Gastroesophageal sphincter (tissue), 4 donors: Measurements from ENCODE around the gene B4GALT2. TPM values are rescaled to one million over a fixed set of nuclear protein-coding genes. Genes with fewer than 3 reads are reported as not detected.

Experiments
- ATAC-seq: fragments of 150-250 bp; one replicate; pipeline ENCODE4 v1.9.1; 2016; ENCODE audit warnings: mild to moderate bottlenecking, moderate library complexity
- H3K27ac ChIP-seq, 4 donors: fragments of 200-600 bp; sonication (generic) in 3 of 4; 1 replicate in 3 of 4; 2 replicates in 1 of 4; pipeline ENCODE4 v1.5.1; 2016 to 2019
- H3K27me3 ChIP-seq: fragments of 200-600 bp; sonication (generic); one replicate; pipeline ENCODE4 v1.5.1; 2019
- H3K36me3 ChIP-seq, 2 donors: fragments of 200-600 bp; sonication (generic); one replicate each; pipeline ENCODE4 v1.5.1; 2019; ENCODE audit warnings: control low read depth in 1 of 2
- H3K4me1 ChIP-seq, 3 donors: fragments of 200-600 bp; sonication (generic); 1 replicate in 2 of 3; 2 replicates in 1 of 3; pipeline ENCODE4 v1.5.1; 2016 to 2019; ENCODE audit warnings: control low read depth in 2 of 3
- H3K4me3 ChIP-seq, 2 donors: fragments of 200-600 bp; sonication (generic); one replicate each; pipeline ENCODE4 v1.5.1; 2019; ENCODE audit warnings: mild to moderate bottlenecking in 1 of 2, moderate library complexity in 1 of 2
- H3K9me3 ChIP-seq, 3 donors: fragments of 200-600 bp; sonication (generic); one replicate each; pipeline ENCODE4 v1.5.1; 2017 to 2019; ENCODE audit warnings: control low read depth in 2 of 3
- CTCF ChIP-seq, 4 experiments: fragments of 200-600 bp in 2 of 4; fragments of 450-650 bp in 2 of 4; sonication (generic) in 1 of 4; IDR thresholded peaks; one replicate each; pipeline ENCODE4 v1.5.1; 2017 to 2019; ENCODE audit warnings: antibody characterized with exemption in 4 of 4, mild to moderate bottlenecking in 2 of 4, moderate library complexity in 2 of 4
- EP300 ChIP-seq: sonication (generic); formaldehyde crosslinking; IDR thresholded peaks from one replicate; pipeline ENCODE4 v1.6.1; 2017; ENCODE audit warnings: antibody characterized with exemption, mild to moderate bottlenecking
- POLR2A ChIP-seq, 2 donors: fragments of 450-650 bp; IDR thresholded peaks; one replicate each; pipeline ENCODE4 v1.6.1; 2017; ENCODE audit warnings: antibody characterized with exemption in 2 of 2, mild to moderate bottlenecking in 2 of 2, moderate library complexity in 1 of 2
- POLR2AphosphoS5 ChIP-seq: sonication (generic); formaldehyde crosslinking; IDR thresholded peaks from one replicate; pipeline ENCODE4 v1.6.1; 2017; ENCODE audit warnings: antibody characterized with exemption
- WGBS, 2 donors: methylation state at CpG; one replicate each; pipeline ENCODE4 v1.1.5; 2018; ENCODE audit warnings: low coverage in 1 of 2; 5-methylcytosine and 5-hydroxymethylcytosine counted together
- total RNA-seq, 4 donors: library from RNA; depleted of rRNA; stranded (reverse); fragments of >200 nt; gene quantifications; one replicate each; pipeline ENCODE4 v1.1.0, GENCODE V29; 2016

The B4GALT2 gene
- total RNA-seq, 4 donors from 2014 or later = 34.4 to 129 (median 37.6) TPM

DNA sequence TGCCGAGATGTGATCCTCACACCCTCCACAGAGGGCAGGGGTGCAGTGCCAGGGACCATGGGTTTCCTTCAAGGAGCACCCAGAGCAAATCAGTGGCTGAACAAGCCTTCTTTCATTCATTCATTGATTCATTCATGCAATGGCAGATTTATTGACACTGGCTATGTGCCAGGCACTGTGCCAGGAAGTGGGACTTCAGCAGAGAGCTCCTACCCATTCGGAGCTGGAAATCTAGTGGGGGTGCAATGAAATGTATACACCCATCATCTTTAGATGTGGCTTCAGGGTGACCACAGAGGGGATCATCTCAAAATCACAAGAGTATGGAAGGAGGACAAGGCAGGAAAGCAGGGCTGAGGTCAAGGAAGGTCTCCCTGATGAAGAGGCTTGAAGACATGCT, 33.4 kb downstream of the B4GALT2 start:
- peaks cover 0 to 26% (median 4%) of the 10 kb centered on the region in 3 donors for H3K4me1 ChIP-seq
- WGBS, 2 donors = no CpG with 5 or more reads among the region's 2 CpGs
- no peak overlapping the region for H3K4me3 ChIP-seq
- H3K36me3 ChIP-seq = peaks cover 0 to 13% of the 10 kb centered on the region in 2 donors
- H3K27ac ChIP-seq = no peak overlapping the region
- H3K27me3 ChIP-seq = no peaks in the 10 kb centered on the region
- H3K9me3 ChIP-seq = no peaks in the 10 kb centered on the region
- no peak for ATAC-seq
- TF ChIP-seq POLR2A (IDR thresholded peaks at IDR 0.05) (no peak), CTCF (IDR thresholded peaks at IDR 0.05) (no peak), EP300 (no peak), POLR2AphosphoS5 (no peak)

DNA sequence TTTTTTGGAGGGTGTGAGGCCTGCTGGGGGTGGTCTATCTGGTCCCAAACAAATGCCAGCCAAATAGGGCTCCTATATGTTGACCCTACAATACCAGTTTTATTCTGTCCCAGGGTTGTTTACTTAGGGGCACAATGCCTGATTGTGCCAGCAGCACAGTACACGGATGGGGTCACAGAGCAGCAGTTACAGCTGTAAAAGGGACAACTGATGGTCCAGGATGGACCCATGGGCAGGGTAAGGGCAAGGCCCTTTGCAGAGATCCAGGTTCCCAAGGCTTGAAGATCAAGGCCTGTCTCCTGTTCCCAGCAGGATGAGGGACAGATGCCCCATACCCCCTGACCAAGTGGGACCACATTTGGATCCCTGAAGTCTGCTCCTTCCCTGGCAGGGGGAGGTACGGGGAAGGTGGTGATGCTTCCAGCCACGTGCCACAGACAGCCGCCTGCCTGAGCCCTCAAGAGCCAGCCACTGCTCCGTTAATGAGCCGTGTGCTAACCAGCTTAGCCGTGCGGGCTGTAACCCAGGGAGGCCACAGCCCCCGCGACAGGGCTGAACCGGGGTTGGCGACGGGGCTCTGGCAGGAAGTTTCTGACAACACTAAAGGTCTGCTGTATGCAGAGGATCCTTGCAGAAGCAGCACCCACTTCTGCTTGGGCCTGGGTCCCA, 34.1 kb downstream of the B4GALT2 start:
- no peaks in the 10 kb centered on the region for H3K9me3 ChIP-seq
- H3K36me3 ChIP-seq = peaks cover 0 to 19% of the 10 kb centered on the region in 2 donors
- no peak for ATAC-seq
- no CpG with 5 or more reads among the region's 13 CpGs for WGBS, 2 donors
- TF ChIP-seq CTCF (IDR thresholded peaks at IDR 0.05) (no peak), POLR2A (IDR thresholded peaks at IDR 0.05) (no peak)
- H3K27me3 ChIP-seq = no peaks in the 10 kb centered on the region
- H3K4me3 ChIP-seq = no peak overlapping the region
- no peak overlapping the region for H3K27ac ChIP-seq
- H3K4me1 ChIP-seq = peaks cover 0 to 26% (median 4%) of the 10 kb centered on the region in 3 donors

DNA sequence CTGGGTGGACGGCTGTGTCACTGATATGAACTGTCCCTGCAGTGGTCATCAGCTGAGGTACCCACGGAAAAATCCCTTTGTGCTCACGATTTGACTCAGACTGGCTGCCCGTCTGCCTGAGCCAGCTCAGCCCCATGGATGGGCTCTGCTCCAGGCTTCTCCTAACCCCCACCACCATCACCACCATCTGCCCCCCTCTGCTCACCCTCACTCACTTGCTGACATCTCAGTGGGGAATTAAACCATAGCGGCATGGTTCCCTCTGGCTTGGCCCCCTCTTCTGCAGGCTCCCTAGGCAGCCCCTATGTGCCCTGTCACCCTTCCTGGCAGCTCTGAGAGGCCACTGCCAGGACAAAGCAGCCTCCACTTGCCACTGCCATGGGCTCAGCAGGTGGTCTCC, 34.9 kb downstream of the B4GALT2 start:
- TF ChIP-seq POLR2AphosphoS5 (no peak), CTCF (IDR thresholded peaks at IDR 0.05) (no peak), POLR2A (IDR thresholded peaks at IDR 0.05) (no peak), EP300 (no peak)
- WGBS, 2 donors = 78 to 91% methylated on average over 4 of the region's 5 CpGs
- Histone ChIP-seq H3K9me3 (no peaks in the 10 kb centered on the region), H3K36me3 (peaks cover 0 to 18% of the 10 kb centered on the region in 2 donors), H3K4me3 (no peak overlapping the region), H3K27ac (no peak overlapping the region), H3K4me1 (peaks cover 0 to 26% (median 4%) of the 10 kb centered on the region in 3 donors), H3K27me3 (no peaks in the 10 kb centered on the region)
- ATAC-seq = no peak

DNA sequence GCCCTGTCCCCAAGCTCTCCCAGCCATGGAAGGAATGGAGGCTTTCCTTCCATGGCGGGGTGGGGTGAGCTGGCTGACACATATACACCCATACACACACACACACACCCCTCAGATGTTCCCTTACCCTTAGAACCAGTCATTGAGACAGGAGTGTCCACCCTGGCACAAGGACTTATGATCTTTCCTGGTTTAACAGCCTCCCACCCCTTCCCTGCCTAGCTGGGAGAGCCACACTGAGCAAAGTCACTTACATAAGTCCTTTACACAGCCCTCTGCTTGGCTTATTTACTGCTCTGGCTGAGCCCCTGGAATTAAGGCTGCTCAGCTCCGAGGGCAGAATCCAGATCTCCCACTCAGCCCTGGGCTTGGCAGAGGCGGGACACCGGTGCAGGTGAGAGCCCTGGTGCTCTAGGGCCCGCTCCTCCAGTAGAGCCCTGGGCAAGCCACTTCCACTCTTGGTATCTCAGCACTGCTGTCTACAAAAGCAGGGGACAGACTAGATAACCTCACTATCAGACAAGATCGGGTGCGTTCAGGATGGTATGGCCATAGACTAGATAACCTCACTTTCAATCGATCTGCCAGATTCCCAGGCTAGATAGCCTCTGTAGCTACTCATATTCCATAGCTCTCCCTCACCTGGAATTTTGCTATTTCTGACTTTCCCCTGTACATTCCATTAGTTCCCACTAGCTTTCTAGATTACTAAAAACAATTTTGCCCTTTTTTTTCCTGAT, 35.5 kb downstream of the B4GALT2 start:
- no peak for ATAC-seq
- 72 to 84% methylated on average over 3 to 4 of the region's 8 CpGs for WGBS, 2 donors
- Histone ChIP-seq H3K36me3 (peaks cover 0 to 16% of the 10 kb centered on the region in 2 donors), H3K27ac (no peak overlapping the region), H3K27me3 (no peaks in the 10 kb centered on the region), H3K9me3 (no peaks in the 10 kb centered on the region), H3K4me1 (peaks cover 0 to 26% (median 4%) of the 10 kb centered on the region in 3 donors), H3K4me3 (no peak overlapping the region)
- no peak for TF ChIP-seq POLR2A (IDR thresholded peaks at IDR 0.05)
- TF ChIP-seq POLR2AphosphoS5 = no peak
- no peak for TF ChIP-seq EP300
- TF ChIP-seq CTCF (IDR thresholded peaks at IDR 0.05) = no peak

DNA sequence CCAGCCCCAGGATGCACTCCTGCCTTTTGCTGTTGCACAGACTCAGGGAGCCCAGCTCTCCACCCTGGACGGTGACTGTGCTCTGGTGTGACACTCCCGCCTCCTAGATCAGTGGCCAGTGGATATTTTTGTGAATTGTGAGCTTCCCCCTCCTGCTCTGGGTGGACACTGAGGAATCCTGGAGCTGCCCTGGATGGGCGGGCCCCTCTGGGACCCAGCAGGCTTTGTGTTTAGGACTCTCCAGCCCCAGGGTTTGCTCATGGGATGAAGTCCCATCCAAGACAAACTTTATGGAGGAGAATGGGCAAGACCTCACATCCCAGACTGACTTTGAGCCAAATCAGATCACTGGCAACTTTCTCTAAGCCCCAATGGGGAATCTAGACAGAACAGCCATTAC, 36.2 kb downstream of the B4GALT2 start:
- H3K4me1 ChIP-seq = peaks cover 0 to 26% (median 4%) of the 10 kb centered on the region in 3 donors

More for the DNA sequence above, 36.2 kb downstream of the B4GALT2 start:
- H3K27ac ChIP-seq = no peak overlapping the region
- 24% methylated on average over 2 of the region's 3 CpGs; no CpG with 5 or more reads in 1 of the 2 donors for WGBS, 2 donors
- no peaks in the 10 kb centered on the region for H3K9me3 ChIP-seq
- H3K36me3 ChIP-seq = peaks cover 0 to 13% of the 10 kb centered on the region in 2 donors
- ATAC-seq = no peak
- no peak for TF ChIP-seq POLR2AphosphoS5
- no peaks in the 10 kb centered on the region for H3K27me3 ChIP-seq
- no peak overlapping the region for H3K4me3 ChIP-seq
